Omental fat pad (tissue), 4 donors: Measurements from ENCODE around the gene EN1. TPM values are rescaled to one million over a fixed set of nuclear protein-coding genes. Genes with fewer than 3 reads are reported as not detected.
A peak's percentile ranks its signal among the peaks of the same experiment; 100 is the strongest.

Source experiments
- ATAC-seq: fragments of 150-250 bp; one replicate; pipeline ENCODE4 v1.9.1; 2016; ENCODE audit warnings: mild to moderate bottlenecking, moderate library complexity; ENCODE audit not compliant: low FRiP score
- DNase-seq: peaks from one replicate; pipeline ENCODE4 v3.0.0-alpha.2; 2019; ENCODE audit warnings: low spot score
- total RNA-seq, 4 donors: library from RNA; depleted of rRNA; stranded (reverse); fragments of >200 nt; gene quantifications; one replicate each; pipeline ENCODE4 v1.1.0, GENCODE V29; 2016
- TF ChIP-seq, protein P1 (sequence below), 3 donors: fragments of 450-650 bp; IDR thresholded peaks; one replicate each; pipeline ENCODE4 v1.5.1; 2016 to 2017; ENCODE audit warnings: antibody characterized with exemption in 3 of 3, mild to moderate bottlenecking in 3 of 3, moderate library complexity in 2 of 3

The EN1 gene
- total RNA-seq, 4 donors from 2014 or later = 0.28 to 1.9 (median 0.61) TPM

DNA sequence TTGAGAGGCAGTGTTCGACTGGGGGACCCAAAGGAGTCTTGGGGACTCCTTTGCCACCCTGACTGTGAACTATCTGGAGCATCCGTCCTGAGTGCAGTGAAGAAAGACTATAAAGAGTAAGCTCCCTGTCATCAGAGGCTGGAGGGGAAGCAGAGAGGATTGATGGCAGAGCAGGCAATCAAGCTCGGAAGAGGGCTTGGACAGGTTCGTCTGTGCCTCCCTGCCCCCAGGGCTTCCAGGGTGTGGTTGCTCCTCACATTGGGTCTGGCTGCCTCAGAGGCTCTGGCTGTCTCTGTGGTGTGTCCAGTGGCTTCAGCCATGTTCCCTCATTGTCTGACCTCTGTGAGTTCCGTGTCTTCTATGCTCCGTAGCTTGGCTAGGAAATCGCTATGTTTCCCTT is 13.8 kb upstream of the EN1 start:
- ATAC-seq (no peak), DNase-seq (no peak)
- TF ChIP-seq, protein P1, sequence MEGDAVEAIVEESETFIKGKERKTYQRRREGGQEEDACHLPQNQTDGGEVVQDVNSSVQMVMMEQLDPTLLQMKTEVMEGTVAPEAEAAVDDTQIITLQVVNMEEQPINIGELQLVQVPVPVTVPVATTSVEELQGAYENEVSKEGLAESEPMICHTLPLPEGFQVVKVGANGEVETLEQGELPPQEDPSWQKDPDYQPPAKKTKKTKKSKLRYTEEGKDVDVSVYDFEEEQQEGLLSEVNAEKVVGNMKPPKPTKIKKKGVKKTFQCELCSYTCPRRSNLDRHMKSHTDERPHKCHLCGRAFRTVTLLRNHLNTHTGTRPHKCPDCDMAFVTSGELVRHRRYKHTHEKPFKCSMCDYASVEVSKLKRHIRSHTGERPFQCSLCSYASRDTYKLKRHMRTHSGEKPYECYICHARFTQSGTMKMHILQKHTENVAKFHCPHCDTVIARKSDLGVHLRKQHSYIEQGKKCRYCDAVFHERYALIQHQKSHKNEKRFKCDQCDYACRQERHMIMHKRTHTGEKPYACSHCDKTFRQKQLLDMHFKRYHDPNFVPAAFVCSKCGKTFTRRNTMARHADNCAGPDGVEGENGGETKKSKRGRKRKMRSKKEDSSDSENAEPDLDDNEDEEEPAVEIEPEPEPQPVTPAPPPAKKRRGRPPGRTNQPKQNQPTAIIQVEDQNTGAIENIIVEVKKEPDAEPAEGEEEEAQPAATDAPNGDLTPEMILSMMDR (IDR thresholded peaks at IDR 0.05) = no peak

GRCh38 chr2:118860506-118860905 is 13.1 kb upstream of the EN1 start:
- peak; percentile 1 for DNase-seq
- no peak for ATAC-seq
- TF ChIP-seq, protein P1 (IDR thresholded peaks at IDR 0.05) = no peak

GRCh38 chr2:118859157-118859770 is 11.8 kb upstream of the EN1 start:
- ATAC-seq (no peak), DNase-seq (peak; percentile 2)
- TF ChIP-seq, protein P1 (IDR thresholded peaks at IDR 0.05) = no peak

DNA sequence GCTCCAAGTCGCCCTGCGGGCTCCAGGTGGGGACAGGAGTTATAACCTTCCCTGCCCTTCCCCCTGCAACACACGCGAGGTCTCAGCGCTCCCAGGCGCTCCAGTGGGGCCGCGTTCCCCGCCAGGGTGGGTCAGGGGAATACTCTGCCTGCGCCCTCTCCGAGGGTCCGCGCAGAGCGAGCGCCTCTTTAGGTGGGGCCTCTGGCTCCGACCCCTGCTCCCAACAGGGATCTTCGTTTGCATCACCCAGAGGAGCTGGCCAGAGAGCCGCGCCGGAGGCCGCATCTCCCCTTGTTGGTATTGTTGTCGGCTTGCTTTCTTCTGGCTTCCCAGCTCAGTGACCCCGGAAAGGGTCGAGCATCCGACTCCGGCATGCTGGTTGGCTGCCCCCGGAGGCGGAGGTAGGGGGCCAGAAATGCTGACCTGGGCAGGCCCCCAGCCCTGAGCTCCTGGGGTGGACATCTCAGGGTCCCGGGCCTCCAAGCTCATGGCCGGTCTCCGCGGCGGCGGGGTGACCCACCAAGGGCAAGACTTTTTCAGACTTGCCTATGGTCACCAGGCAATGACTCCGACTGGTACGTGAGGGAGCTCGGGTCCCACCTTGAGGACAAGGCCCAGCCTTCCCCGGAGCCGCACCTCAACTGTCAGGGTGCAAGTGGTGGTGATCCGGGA is 11.2 kb upstream of the EN1 start:
- ATAC-seq (no peak), DNase-seq (peak; percentile 4)
- TF ChIP-seq, protein P1 (IDR thresholded peaks at IDR 0.05) = no peak

DNA sequence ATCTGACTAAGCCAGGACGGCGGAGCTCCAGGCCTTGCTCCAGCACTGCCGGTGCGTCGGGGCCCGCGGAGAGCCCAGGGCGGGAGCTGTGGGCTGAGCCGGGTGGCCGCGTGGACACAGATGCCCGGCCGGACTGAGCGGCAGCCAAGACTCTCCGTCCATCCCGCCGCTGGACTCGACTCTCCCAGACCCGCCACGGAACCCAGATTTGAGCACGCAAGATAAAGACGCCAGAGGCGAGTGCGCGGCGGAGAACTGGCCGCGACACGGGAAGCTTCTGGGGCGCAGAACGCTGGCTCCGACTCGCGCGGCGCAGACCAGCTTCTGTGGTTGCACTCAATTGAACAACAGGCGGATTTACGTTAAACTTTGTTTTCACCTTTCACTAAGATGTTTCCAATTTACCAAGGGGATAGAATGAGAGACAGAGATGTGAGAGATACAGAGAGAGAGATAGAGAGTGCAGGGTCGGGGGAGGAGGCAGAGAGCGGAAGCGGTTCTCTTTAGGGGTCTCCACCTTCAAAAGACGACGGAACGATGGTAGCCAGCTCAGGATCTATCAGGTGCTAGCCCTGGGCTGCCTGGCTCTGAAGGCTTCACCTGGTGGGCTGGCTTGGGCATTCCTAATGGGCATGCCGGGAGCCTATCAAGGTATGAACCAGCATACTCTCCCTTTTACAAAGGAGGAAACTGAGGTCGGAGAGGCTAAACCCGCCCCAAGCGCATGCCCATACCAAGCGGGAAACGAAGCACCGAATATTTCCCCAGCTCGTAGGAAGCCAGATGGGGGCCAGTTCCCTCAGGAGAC is 10.4 kb upstream of the EN1 start:
- TF ChIP-seq, protein P1 (IDR thresholded peaks at IDR 0.05) = no peak
- DNase-seq (peak; percentile 5), ATAC-seq (no peak)

- TF ChIP-seq, protein P1 (IDR thresholded peaks at IDR 0.05) = no peak
- DNase-seq = no peak
- ATAC-seq = no peak
These were observed 9.7 kb upstream of the EN1 start for GRCh38 chr2:118856978-118857676.
